BLaER1 (cell line): ENCODE results near the gene DCDC2C.
A peak's percentile ranks its signal among the peaks of the same experiment; 100 is the strongest.

Source experiments
- H3K27ac ChIP-seq: shearing (Covaris generic); formaldehyde crosslinking; 2 replicates; pipeline ENCODE4 v1.8.1; 2022
- H3K27me3 ChIP-seq: shearing (Covaris generic); formaldehyde crosslinking; 2 replicates; pipeline ENCODE4 v1.8.1; 2022
- H3K36me3 ChIP-seq: shearing (Covaris generic); formaldehyde crosslinking; 2 replicates; pipeline ENCODE4 v1.8.1; 2022
- H3K4me1 ChIP-seq: shearing (Covaris generic); formaldehyde crosslinking; 2 replicates; pipeline ENCODE4 v1.8.1; 2022
- H3K4me2 ChIP-seq: shearing (Covaris generic); formaldehyde crosslinking; 2 replicates; pipeline ENCODE4 v1.8.1; 2022
- H3K4me3 ChIP-seq: shearing (Covaris generic); formaldehyde crosslinking; 2 replicates; pipeline ENCODE4 v1.8.1; 2022
- H3K9ac ChIP-seq: shearing (Covaris generic); formaldehyde crosslinking; 2 replicates; pipeline ENCODE4 v1.8.1; 2022
- H3K9me3 ChIP-seq: shearing (Covaris generic); formaldehyde crosslinking; 2 replicates; pipeline ENCODE4 v1.8.1; 2022
- H4K20me1 ChIP-seq: shearing (Covaris generic); formaldehyde crosslinking; 2 replicates; pipeline ENCODE4 v1.8.1; 2022
- Cebpa-rat ChIP-seq: shearing (Covaris generic); IDR thresholded peaks from 2 replicates; pipeline ENCODE4 v1.8.1; 2022

The DCDC2C gene

GRCh38 chr2:3672861-3673678, 30.3 kb upstream of the DCDC2C start:
- H3K27ac ChIP-seq = no peak overlapping the region
- H3K27me3 ChIP-seq = no peaks in the 10 kb centered on the region
- no peaks in the 10 kb centered on the region for H3K36me3 ChIP-seq
- H3K9me3 ChIP-seq = no peaks in the 10 kb centered on the region
- no peak overlapping the region for H3K4me2 ChIP-seq
- H3K9ac ChIP-seq = no peak overlapping the region
- TF ChIP-seq Cebpa-rat = no peak
- peaks cover 18% of the 10 kb centered on the region for H3K4me1 ChIP-seq
- H4K20me1 ChIP-seq = no peaks in the 10 kb centered on the region
- no peak overlapping the region for H3K4me3 ChIP-seq

GRCh38 chr2:3674066-3674845, 29.1 kb upstream of the DCDC2C start:
- no peak overlapping the region for H3K4me2 ChIP-seq
- H3K36me3 ChIP-seq = no peaks in the 10 kb centered on the region

GRCh38 chr2:3675687-3676086, 27.7 kb upstream of the DCDC2C start:
- Histone ChIP-seq H3K4me1 (peaks cover 11% of the 10 kb centered on the region), H3K27ac (no peak overlapping the region), H3K27me3 (no peaks in the 10 kb centered on the region), H3K4me3 (no peak overlapping the region), H4K20me1 (no peaks in the 10 kb centered on the region), H3K9ac (no peak overlapping the region), H3K9me3 (no peaks in the 10 kb centered on the region), H3K36me3 (no peaks in the 10 kb centered on the region), H3K4me2 (no peak overlapping the region)
- no peak for TF ChIP-seq Cebpa-rat

More at GRCh38 chr2:3674066-3674845, 29.1 kb upstream of the DCDC2C start:
- H3K9ac ChIP-seq = no peak overlapping the region
- H3K9me3 ChIP-seq = no peaks in the 10 kb centered on the region
- H3K27me3 ChIP-seq = no peaks in the 10 kb centered on the region
- H3K4me1 ChIP-seq = peaks cover 9% of the 10 kb centered on the region
- no peak overlapping the region for H3K27ac ChIP-seq
- H3K4me3 ChIP-seq = no peak overlapping the region
- no peak for TF ChIP-seq Cebpa-rat
- H4K20me1 ChIP-seq = no peaks in the 10 kb centered on the region

- Histone ChIP-seq H3K36me3 (no peaks in the 10 kb centered on the region), H3K4me2 (no peak overlapping the region), H3K27ac (no peak overlapping the region), H3K9me3 (no peaks in the 10 kb centered on the region), H3K27me3 (no peaks in the 10 kb centered on the region), H3K4me1 (peaks cover 28% of the 10 kb centered on the region), H3K4me3 (no peak overlapping the region), H4K20me1 (no peaks in the 10 kb centered on the region), H3K9ac (no peak overlapping the region)
- no peak for TF ChIP-seq Cebpa-rat
Measured at GRCh38 chr2:3677436-3677835, 25.9 kb upstream of the DCDC2C start.

GRCh38 chr2:3678212-3678611, 25.2 kb upstream of the DCDC2C start:
- no peaks in the 10 kb centered on the region for H3K27me3 ChIP-seq
- H3K4me1 ChIP-seq = peaks cover 36% of the 10 kb centered on the region
- H3K9ac ChIP-seq = no peak overlapping the region
- H3K4me3 ChIP-seq = no peak overlapping the region
- no peak overlapping the region for H3K27ac ChIP-seq
- no peak for TF ChIP-seq Cebpa-rat
- no peaks in the 10 kb centered on the region for H4K20me1 ChIP-seq
- H3K9me3 ChIP-seq = no peaks in the 10 kb centered on the region
- no peak overlapping the region for H3K4me2 ChIP-seq
- no peaks in the 10 kb centered on the region for H3K36me3 ChIP-seq

- Histone ChIP-seq H3K4me2 (no peak overlapping the region), H3K27me3 (no peaks in the 10 kb centered on the region), H3K36me3 (no peaks in the 10 kb centered on the region), H3K4me1 (peaks cover 44% of the 10 kb centered on the region), H3K9me3 (no peaks in the 10 kb centered on the region), H4K20me1 (no peaks in the 10 kb centered on the region), H3K4me3 (no peak overlapping the region), H3K27ac (no peak overlapping the region), H3K9ac (no peak overlapping the region)
- TF ChIP-seq Cebpa-rat = no peak
Measured at GRCh38 chr2:3679180-3679579, 24.2 kb upstream of the DCDC2C start.

GRCh38 chr2:3679616-3680393, 23.6 kb upstream of the DCDC2C start:
- Histone ChIP-seq H3K36me3 (no peaks in the 10 kb centered on the region), H3K4me1 (peaks cover 44% of the 10 kb centered on the region), H3K9me3 (no peaks in the 10 kb centered on the region), H3K4me2 (no peak overlapping the region), H3K4me3 (no peak overlapping the region), H3K9ac (no peak overlapping the region), H3K27me3 (no peaks in the 10 kb centered on the region), H3K27ac (no peak overlapping the region), H4K20me1 (no peaks in the 10 kb centered on the region)
- no peak for TF ChIP-seq Cebpa-rat

GRCh38 chr2:3680548-3681345, 22.6 kb upstream of the DCDC2C start:
- H3K4me1 ChIP-seq = peaks cover 43% of the 10 kb centered on the region
- H3K36me3 ChIP-seq = no peaks in the 10 kb centered on the region
- H3K27me3 ChIP-seq = no peaks in the 10 kb centered on the region
- no peaks in the 10 kb centered on the region for H4K20me1 ChIP-seq
- TF ChIP-seq Cebpa-rat = no peak
- no peaks in the 10 kb centered on the region for H3K9me3 ChIP-seq
- H3K4me3 ChIP-seq = no peak overlapping the region
- H3K9ac ChIP-seq = no peak overlapping the region
- no peak overlapping the region for H3K27ac ChIP-seq
- peak overlapping the region; percentile 43 for H3K4me2 ChIP-seq

- Histone ChIP-seq H3K9ac (no peak overlapping the region), H3K36me3 (no peaks in the 10 kb centered on the region), H3K27me3 (no peaks in the 10 kb centered on the region), H3K4me2 (peak overlapping the region; percentile 72; the same call in 1 of the 2 replicates), H3K9me3 (no peaks in the 10 kb centered on the region), H3K27ac (no peak overlapping the region), H3K4me3 (no peak overlapping the region), H3K4me1 (peaks cover 35% of the 10 kb centered on the region), H4K20me1 (no peaks in the 10 kb centered on the region)
- no peak for TF ChIP-seq Cebpa-rat
Measured at GRCh38 chr2:3681625-3682024, 21.8 kb upstream of the DCDC2C start.
